Superior temporal gyrus (tissue), 1 donor: ENCODE data around the gene SLC31A1.

Experiments used
- DNase-seq: peaks from one replicate; pipeline ENCODE4 v3.0.0-alpha.2; 2016; ENCODE audit errors: extremely low spot score

Gene SLC31A1

GRCh38 chr9:113302792-113303418, 81.6 kb downstream of the SLC31A1 start, which contains the start of gene RNF183:
Gene RNF183 (minus strand): TSS chr9:113303376. CDS start chr9:113298184, 5,192 bp downstream.
- no peak for DNase-seq

GRCh38 chr9:113306566-113306965, 85.2 kb downstream of the SLC31A1 start:
- no peak for DNase-seq

GRCh38 chr9:113307396-113307975, 86.1 kb downstream of the SLC31A1 start:
- no peak for DNase-seq

- peak; percentile 76 for DNase-seq
Observed at GRCh38 chr9:113309204-113309813, 88.0 kb downstream of the SLC31A1 start.

GRCh38 chr9:113310538-113310937, 89.2 kb downstream of the SLC31A1 start:
- no peak for DNase-seq

- no peak for DNase-seq
Observed at GRCh38 chr9:113311961-113312360, 90.6 kb downstream of the SLC31A1 start.

GRCh38 chr9:113313261-113313660, 91.9 kb downstream of the SLC31A1 start:
- no peak for DNase-seq
